Activated CD8-positive, alpha-beta memory T cell treated with anti-CD3 and anti-CD28 coated beads, Interleukin-2, amount 50 U/mL, for 4 hours (primary cell): Measurements from ENCODE around the gene UNKL.

Experiments
- DNase-seq: peaks from one replicate; pipeline ENCODE4 v3.0.0-alpha.2; 2020

UNKL gene

DNA sequence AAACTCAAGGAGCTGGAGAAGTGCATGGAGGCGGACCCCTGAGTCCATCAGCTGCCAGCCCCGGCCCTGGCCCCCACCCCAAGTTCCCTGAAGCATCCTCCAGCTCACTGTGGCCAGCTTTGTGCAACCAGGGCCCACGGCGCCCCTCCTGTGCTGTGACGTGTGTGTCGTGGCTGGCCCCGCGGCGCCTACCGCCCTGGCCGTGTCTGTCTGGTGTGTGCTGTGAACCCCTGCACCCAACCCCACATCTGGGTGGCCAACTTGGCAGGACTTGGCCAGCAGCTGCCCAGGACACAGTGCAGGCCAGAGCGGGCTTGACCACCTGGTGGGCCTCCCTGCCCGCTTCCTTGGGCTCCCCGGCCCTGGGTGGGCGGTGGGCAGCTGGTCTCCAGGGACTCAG is 66.1 kb downstream of the UNKL start:
- no peak for DNase-seq

DNA sequence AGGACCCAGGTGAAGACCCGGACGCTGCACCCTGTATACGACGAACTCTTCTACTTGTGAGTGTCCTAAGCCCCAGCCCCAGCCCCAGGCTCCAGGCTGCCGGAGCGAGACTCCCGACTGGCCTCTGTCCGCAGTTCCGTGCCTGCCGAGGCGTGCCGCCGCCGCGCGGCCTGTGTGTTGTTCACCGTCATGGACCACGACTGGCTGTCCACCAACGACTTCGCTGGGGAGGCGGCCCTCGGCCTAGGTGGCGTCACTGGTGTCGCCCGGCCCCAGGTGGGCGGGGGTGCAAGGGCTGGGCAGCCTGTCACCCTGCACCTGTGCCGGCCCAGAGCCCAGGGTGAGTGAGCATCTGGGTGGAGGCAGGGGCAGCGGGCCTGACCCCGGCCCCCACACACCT is 66.5 kb downstream of the UNKL start:
- no peak for DNase-seq

DNA sequence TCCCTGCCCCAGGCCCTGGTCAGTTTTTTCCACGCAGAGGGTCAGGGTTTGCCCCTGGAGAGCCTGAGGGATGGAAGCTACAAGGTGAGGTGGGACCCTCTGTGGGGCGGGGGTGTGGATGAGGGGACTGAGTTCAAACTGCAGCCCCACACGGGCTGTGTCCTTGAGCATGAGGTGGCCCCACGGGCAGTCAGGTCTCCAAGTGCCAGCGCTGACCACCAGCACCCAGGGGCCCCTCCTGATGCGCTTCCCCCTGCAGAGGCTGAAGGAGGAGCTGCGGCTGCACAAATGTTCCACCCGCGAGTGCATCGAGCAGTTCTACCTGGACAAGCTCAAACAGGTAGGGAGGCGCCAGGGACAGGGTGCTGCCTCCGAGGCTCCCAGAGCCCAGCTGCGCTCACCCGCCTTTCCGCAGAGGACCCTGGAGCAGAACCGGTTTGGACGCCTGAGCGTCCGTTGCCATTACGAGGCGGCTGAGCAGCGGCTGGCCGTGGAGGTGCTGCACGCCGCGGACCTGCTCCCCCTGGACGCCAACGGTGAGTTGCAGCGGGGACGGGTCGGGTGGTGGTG is 67.1 kb downstream of the UNKL start:
- no peak for DNase-seq

DNA sequence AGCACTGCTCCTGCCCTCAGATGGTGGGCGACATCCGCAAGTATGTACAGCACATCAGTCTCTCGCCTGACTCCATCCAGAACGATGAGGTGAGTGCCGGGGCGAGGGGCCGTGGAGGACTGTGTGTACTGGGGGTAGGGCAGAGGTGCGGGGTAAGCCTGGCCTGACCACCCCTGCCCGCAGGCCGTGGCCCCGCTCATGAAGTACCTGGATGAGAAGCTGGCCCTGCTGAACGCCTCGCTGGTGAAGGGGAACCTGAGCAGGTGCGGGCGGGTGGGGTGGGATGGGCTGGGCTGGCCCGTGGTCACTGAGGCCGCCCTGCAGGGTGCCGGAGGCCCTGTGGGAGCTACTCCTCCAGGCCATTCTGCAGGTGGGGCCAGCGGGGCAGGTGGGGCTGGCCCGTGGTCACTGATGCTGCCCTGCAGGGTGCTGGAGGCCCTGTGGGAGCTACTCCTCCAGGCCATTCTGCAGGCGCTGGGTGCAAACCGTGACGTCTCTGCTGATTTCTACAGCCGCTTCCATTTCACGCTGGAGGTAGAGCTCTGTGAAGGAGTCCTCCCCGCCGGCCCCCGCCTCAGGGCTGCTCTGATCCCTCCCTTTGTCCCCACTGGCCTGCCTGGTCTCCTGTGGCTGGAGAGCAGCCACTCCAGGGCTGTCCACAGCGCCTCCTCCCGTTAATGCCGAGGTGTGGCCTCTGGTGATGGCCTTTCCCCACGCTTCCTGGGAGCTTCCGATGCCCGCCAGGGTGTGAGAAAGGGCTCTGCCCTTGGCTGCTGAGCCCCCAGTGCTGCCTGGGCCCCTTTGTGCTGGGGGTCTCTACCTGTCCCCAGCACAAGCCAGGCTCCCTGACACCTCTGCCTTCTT is 67.8 kb downstream of the UNKL start:
- no peak for DNase-seq

DNA sequence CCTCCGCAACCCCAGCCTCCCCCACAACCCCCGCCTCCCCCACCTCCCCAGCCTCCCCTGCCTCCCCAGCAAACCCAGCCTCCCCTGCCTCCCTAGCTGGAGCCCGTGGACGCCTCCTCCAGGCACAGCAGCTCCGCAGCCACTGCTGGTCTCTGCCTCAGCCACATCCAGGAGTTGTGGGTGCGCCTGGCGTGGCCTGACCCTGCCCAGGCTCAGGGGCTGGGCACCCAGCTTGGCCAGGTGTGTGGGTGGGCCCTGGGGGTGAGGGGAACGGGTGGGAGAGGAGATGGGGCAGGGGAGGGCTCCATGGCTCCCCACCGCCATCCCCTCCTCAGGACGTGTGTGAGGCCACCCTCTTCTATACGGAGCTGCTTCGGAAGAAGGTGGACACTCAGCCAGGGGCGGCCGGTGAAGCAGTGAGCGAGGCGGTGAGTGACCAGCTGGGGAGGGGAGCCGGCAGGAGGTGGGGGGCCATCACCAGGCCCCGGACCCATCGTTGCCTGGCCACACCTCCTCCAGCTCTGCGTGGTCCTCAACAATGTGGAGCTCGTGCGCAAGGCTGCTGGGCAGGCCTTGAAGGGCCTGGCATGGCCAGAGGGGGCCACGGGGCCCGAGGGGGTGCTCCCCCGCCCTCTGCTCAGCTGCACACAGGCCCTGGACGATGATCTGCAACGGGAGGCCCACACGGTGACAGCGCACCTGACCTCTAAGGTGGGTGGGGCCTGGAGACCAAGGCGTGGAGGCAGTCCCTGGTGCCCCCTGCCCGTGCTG is 68.7 kb downstream of the UNKL start:
- no peak for DNase-seq

DNA sequence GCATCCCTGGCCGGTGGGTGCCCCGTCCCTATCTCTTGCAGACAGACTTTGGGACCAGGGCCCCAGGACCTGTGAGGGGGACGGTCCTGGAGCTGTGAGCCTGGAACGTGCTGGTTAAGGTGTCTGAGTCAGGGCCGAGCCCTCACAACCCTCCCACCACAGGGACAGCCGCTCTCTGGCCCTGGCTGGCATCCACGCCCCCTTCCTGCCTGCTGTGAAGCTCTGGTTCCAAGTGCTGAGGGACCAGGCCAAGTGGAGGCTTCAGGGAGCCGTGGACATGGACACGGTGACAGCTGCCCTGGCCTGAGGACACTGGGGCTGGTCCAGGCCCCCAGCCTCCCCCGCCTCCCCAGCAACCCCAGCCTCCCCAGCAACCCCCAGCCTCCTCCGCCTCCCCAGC is 69.4 kb downstream of the UNKL start:
- no peak for DNase-seq

DNA sequence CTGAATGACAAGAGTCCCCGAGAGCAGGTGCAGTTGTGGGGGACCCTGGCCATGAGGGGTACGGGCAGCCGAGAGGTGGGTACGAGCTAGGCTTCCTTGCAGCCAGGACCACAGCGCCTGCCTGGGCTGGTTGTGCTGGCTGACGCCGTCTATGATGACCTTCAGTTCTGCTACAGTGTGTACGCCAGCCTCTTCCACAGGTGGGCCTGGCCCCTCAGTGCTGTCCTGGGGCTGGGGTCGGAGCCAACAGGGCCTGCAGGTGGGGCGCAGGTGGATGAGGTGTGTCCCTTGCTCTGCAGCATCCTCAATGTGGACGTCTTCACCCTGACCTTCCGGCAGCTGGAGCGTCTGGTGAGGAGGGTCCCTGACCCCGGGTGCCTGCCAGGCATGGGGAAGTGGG is 70.0 kb downstream of the UNKL start:
- DNase-seq = no peak

DNA sequence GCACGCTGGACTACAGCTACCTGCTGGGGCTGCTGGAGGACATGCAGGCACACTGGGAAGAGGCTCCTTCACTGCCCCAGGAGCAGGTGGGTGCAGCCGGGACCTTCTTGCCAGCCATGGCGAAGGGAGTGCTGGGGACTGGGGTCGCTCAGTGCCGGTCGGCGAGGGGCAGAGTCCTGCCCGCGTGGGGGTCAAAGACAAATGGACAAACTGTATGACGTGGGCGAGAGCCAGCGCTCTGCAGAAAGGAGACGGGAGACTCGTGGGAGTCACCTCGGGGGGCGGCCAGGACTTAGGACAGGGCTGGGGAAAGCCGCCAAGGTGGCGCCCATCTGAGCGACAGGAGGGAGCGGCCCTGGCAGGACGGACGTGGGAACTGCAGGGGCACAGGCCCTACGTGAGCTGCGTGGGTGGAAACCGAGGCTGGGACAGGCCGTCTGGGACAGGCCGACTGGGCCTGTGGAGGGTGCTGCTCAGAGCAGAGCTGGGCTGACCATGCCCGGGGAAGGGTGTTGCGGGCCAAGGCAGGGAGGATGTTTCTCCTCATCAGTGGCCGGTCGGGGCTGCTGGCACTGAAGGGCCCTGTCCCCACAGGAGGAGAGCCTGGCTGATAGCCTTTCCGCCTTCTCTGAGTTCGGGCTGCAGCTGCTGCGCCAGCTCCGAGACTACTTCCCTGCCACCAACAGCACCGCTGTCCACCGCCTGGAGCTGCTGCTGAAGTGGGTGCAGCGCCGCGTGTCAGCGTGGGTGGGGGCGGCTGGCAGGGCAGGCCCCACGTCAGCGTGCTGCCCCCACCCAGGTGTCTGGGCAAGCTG is 70.9 kb downstream of the UNKL start:
- no peak for DNase-seq

DNA sequence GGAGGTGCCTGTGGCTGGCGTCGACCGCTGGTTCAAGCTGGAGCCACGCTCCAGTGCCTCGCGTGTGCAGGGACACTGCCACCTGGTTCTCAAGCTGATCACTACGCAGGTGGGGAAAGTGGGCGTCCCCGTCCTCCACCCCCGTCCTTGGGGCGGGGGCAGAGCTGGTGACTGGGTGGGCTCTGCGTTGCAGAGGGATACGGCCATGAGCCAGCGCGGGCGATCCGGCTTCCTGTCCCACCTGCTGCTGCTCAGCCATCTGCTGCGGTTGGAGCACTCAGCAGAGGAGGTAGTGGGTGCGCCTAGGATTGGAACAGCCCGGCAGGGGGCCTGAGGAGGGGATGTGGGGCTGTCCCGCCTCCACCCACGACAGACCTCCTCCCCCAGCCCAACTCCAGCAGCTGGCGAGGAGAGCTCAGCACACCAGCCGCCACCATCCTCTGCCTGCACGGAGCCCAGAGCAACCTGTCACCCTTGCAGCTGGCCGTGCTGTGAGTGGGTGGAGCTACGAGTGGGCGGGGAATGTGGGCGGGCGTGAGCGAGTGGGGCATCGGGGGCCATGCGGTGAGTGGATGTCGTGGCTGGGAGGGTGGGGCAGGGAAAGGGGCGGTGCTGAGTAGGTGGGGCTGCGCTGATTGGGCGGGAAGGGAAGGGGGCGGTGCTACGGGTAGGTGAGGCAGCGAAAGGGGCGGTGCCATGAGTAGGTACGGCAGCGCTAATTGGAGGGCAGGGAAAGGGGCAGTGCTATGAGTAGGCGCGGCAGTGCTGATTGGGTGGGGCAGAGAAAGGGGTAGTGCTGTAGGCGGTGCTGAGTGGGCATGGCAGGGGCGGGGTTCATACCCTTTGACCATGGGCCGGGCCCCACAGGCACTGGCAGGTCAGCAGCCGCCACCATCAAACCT is 71.7 kb downstream of the UNKL start:
- peak; percentile 93 for DNase-seq

DNA sequence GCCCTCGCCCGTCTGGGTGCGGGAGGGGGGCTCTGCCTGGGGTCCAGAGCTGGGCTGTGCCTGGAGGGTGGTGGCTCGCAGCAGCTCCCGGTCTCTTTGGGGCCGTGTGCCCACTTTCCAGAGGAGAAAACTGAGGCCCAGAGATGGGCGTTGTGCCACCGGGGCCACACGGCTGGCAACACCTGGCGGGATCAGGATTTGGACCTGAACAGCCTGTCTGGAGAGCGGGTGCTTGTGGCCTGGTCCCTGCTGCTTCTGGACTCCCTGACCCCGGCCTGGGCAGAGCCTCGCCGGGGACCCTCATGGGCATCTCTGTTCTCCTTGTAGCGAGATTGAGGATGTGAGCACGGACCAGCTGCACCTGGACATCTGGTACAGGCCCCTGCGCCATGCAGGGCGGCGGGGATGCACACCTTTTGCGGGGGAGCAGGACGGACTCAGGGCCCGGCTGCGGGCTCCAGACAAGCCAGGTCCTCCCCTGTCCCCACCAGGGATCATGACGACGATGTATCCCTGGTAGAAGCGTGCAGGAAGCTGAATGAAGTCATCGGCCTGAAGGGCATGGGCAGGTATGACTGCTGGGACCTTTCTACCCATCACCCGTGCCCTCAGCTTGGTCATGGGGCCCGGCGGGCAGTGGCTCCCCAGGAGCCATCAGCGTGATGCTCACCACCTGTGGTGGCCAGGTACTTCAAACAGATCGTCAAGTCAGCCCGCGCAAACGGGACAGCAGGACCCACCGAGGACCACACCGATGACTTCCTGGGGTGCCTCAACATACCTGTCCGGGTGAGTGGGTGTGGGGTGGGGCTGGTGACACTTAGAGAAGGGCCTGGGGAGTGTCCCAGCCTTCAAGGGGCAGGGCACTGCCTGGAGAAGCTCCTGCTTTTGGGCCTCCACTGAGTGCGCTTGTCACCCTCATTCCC is 72.7 kb downstream of the UNKL start:
- no peak for DNase-seq

DNA sequence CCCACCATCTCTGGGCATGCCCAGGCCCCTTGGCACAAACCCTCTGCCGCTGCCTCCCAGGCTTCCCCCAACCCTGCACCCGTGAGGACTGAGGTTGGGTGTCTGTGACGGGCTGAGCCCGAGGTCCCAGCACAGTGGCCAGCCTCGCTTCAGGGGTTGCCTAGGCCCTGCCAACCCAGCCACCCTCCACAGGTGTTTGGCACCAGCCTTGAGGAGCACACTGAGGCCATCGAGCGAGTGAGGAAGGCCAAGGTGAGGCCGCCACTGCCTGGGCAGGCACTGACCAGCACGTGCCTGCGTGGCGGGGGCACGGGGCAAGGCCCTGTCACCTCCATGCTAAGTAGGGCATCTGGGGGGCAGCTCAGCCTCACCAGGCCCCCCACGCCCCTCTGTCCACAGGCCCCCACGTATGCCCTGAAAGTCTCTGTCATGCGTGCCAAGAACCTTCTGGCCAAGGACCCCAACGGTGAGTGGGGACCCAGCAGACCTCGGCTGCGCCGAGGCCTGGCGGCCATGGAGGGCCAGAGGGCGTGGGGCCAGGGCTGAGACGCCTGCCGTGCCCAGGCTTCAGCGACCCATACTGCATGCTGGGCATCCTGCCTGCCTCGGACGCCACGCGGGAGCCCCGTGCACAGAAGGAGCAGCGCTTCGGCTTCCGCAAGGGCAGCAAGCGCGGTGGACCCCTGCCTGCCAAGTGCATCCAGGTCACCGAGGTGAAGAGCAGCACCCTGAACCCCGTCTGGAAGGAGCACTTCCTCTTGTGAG is 73.6 kb downstream of the UNKL start:
- DNase-seq = no peak

DNA sequence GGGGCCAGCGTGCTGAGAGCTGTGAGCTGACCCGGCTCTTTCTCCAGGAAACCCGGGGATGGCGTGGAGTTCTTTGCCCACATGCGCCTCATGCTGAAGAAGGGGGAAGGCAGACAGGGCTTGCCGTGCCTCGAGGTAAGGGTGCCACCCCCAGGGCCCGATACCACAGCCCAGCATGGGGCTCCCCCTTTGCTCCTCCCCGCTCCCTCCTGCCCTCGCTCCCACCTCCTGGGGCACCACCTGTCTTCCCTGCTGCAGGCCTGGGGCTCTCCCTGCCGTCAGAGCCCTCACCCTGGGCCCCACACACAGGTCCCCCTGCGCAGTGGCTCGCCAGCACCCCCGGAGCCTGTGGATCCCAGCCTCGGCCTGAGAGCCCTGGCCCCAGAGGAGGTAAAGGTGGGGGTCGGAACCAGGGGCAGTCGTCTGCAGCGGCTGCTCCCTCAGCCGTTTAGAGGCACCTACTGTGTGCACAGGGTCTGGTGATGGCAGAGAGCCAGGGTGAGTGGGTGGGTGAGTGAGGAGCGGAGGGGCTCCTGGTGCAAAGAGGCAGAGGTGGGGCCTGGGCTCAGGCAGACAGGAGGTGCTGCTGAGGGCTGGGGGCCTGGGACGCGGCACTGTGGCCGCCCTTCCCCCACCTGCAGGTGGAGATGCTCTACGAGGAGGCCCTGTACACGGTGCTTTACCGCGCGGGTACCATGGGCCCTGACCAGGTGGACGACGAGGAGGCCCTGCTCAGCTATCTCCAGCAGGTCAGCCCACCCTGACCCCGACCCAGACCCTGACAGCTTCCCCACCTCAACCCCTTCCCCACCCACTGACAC is 75.4 kb downstream of the UNKL start:
- DNase-seq = no peak

DNA sequence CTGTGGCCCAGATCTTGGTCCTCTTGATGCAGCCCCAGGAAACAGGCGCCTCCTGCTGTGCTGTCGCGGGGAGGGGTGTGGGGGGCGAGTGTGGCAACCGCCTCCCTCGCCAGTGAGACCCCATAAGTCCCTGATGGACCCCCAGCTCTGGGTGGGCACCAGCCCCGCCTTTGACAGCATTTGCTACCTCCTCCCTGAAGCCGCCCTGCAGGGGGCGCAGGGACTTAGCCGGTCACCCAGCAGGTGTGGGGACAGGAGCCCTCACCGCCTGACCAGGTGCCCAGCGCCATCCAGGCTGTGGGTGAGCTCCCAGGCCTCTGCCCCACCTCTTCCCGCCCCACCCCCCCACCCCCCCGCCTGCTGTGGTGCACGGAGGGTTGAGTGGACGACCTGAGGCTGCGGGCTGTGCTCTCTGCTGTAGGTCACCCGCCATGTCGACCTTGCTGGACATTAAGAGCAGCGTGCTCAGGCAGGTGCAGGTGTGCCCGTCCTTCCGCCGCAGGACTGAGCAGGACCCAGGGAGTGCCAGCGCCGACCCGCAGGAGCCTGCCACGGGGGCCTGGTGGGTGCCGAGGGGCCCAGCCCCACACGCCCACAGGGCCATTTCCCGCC is 76.3 kb downstream of the UNKL start:
- no peak for DNase-seq

DNA sequence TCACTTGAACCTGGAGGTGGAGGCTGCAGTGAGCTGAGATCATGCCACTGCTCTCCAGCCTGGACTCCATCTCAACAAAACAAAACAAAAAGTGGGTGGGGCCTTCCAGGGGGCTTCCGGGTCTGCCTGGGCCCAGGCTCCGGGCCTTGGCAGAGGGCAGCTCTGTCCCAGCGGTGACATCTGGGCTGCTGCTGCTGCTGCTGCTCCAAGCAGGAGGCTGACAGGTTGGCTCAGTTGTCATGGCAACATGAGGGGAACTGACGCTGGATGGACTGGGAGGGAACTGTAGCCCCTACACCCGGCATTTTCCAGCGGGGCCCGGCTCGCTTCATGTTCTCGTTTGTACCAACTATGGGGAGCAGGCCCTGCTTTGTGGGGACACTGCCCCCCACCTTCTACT is 77.0 kb downstream of the UNKL start:
- no peak for DNase-seq

DNA sequence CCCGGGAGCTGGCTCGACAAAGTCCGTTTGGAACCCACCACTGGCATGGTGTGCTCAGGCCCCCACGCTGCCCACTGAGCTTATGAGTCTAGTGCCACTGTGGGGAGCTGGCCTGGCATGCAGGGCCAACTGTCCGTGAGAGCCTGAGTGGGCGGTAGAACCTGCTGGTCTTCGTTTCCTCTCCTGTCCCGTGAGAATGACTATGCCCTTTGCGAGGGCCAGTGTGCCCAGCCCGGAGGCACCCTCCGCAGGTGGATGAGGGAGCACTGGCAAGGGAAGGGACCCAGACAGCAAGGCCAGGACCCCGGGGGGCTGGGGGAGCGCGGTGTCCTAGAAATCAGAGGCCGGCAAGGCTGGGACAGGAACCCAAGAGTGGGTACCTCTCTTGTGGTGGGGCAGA is 77.9 kb downstream of the UNKL start:
- DNase-seq = no peak

DNA sequence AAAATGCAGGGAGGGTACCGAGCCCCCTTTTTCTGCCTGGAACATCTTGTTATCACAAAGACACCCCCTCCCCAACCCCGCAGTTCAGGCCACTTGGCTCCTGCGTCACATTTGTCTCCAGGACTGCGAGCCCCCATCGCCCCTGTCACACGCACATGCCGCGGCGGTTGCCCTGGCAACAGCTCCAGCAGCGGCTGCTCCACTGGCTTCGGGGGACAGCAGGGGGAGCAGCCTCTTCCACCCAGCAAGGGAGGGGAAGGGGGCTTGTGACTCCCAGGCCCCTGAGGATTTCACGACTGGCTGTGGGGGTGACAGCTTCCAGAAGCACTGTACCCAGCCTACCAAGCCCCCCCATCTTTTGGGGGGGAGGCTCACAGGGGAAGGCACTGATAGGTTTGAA is 78.5 kb downstream of the UNKL start:
- DNase-seq = no peak

DNA sequence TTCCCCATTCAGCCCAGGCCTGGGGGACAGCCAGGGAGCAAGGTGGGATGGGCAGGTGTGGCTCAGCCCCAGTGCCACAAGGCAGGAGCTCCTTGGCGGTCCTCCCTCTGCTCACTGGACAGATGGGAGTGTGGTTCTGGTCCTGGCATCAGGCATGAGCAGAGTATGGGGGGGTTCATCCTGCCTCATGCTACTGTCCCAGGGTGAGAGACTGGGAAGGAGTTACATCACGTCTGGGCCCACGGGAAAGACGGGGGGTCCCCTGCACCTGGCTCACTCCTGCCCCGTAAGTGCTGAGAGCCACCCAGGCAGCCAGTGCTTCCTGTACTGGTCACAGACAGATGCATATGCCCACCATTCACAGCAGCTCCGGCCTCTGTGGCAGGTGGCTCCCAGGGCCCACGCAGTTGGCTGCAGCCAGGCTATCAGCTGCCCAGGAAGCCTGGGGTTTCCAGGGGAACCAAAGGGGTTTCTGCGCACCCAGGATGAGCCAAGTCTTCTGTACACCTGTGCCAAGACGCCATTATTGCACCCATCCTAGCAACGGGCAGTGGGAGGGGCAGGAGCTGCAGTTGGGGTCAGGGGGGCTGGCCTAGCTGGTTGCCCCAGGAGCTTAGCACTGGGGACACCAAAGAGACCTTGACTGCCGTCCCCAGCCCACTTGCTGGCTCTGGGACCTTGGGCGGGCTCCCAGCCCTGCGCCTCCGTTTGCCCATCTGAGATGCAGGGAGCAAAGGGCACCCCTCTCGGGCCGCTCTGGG is 79.1 kb downstream of the UNKL start:
- DNase-seq = no peak

DNA sequence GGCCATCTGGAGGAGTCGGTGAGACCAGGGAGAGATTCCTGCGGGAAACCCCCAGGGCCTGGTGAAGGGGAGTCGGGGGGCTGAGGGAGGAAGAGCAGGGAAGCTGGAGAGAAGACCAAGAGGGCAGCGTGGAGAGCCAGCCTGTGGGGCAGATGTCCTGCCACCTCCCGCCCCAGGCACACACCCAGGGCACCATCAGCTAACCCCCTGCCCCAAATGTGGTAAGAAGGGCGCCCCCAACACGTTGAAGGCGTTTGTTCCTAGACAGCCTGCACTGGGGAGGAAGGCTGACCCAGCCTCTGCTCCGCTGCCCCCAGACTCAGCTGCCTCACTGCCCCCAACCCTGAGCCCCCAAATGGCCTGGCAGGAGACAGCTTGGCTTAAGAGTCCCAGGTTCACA is 79.8 kb downstream of the UNKL start:
- no peak for DNase-seq
